CD4-positive, alpha-beta T cell treated with Interleukin-4 for 4 hours (primary cell): Measurements from ENCODE around the gene CMTM1.
"Not testable (repeated sequence)": the region's sequence is repeated elsewhere in the genome, so short reads cannot be mapped to it uniquely, and the experiment has no call there.

ENCODE experiments used
- DNase-seq: peaks from one replicate; pipeline ENCODE4 v3.0.0-alpha.2; 2020

Gene CMTM1

DNA sequence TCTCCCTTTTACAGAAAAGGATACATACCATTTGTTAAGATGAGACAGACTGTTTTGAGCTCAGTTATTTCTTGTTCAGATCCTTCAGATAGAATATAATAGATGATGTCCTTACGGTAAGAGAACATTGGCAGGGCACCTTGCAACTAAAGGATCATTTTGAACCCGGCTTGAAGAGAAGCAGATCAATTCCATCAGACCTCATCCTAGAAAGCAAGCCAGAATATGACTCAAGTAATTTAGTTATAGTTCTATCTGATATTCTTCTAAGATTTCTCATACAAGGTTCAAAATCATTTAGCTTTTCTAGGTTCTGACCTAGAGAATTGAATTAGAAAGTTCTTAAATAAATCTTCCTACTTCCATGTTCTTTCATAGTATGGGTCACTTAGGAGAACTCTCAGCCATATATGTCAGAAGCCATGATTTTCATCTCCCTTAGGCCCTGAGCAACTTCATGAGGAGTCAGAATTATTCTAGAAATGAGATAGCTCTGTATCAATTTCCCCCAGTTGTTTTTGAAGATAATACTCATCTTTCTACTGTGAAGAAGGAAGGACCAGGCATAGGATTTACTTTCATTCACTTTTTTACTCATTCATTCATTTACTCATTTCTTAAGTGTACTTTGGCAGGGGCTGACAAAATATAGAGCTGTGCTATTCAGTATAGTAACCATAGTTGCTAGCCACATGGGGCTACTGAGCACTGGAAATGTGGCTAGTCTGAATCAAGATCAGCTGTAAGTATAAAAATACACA, 2.5 kb upstream of the CMTM1 start:
- DNase-seq: no peak

DNA sequence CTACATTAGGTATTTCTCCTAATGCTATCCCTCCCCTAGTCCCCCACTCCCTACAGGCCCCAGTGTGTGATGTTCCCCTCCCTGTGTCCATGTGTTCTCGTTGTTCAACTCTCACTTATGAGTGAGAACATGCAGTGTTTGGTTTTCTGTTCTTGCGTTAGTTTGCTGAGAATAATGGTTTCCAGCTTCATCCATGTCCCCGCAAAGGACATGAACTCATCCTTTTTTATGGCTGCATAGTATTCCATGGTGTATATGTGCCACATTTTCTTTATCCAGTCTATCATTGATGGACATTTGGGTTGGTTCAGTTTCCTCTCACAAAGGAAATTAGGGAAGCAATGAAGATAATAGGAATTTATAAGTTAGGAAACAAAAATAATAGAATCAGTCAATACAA, 1.0 kb downstream of the CMTM1 start:
- not testable (repeated sequence) for DNase-seq

DNA sequence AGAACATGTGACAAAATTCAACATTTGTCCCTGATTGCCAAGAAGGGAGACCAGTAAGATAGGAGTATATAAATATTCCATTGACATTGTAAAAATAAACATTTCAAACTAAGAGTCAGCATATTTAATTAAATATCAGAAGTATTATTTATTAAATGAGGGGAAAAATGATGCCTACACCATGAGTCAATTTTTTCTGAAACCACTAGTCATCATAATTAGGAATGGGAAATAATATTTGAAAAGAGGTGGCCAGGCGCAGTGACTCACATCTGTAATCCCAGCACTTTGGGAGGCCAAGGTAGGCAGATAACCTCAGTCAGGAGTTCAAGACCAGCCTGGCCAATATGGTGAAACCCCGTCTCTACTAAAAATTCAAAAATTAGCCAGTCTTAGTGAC, 2.1 kb downstream of the CMTM1 start:
- no peak for DNase-seq

DNA sequence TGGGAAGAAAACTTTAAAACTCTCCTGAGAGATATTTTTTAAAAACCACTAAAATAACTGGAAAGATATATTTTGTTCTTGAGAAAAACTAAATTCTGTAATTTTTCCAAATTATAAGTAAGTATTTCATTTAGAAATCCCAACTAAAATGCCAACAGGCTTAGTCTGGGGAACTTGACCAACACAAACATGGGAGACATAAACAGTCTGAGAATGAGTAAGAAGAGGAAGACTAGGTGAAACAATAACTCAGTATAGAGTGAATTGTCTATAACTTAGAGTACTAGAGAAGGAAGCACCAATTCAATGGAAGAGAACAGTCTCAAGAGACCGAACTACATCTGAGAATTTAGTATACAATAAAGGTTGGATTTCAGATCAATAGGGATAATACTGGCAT, 2.9 kb downstream of the CMTM1 start:
- DNase-seq: no peak

DNA sequence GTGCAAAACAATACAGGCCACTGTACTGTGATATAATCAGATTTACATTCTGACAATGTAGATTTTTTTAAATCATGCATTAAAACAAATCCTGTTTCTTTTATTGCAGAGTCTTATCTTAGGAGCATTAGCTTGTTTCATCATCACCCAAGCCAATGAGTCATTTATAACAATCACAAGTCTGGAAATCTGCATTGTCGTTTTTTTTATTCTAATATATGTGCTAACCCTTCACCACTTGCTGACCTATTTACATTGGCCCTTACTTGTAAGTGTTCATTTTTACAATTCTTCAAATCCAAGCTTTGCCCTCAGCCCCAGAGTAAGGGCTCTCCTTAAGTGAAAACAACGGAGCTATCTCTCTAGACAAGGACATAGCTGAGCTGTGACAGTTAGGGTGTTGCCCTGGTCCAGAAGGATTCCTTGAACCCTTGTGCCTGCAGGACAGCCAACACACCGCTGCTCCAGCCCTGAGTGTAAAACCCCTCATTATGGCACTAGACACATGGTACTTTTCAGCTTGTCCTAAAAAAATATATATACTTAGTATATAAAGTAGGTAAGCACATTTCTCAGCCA, 3.7 kb downstream of the CMTM1 start:
- DNase-seq: no peak

DNA sequence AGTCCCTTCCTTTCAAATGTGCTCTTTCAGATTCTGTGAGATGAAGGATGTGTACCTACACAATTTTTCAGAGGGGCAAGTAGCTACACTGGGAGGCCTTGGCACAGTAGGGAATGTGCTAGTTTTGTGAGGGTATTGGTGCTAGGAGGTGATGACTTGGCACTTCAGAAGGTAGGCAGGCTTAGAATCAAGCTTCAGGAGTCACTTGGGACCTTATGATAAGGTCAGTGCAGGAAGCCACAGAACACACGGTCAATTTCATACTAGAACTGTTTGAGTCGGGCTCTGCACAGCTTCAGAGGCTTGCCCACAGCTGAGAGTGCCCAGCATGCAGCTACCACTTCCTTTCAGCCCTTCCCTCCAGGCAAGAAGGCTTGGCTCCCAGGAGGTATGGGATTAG, 6.1 kb downstream of the CMTM1 start:
- DNase-seq: no peak

DNA sequence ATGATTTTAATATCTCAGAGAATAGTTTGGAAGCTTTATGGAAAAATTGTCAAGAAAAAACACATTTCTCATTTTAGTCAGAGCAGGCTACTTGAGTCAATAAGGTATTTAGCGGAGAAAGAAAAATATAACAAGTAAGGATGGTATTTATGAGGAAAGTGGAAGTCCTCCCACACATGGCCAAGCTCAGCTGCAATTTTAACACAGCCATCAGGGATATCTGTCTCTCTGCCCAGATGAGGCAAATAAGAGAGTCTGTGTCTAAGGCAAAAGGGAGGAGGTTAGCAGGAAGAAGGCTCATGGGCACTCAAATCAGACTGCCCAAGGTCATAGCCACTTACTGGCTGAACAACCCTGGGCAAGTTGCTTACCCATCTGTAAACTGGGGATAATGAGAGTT, 7.8 kb downstream of the CMTM1 start:
- no peak for DNase-seq

DNA sequence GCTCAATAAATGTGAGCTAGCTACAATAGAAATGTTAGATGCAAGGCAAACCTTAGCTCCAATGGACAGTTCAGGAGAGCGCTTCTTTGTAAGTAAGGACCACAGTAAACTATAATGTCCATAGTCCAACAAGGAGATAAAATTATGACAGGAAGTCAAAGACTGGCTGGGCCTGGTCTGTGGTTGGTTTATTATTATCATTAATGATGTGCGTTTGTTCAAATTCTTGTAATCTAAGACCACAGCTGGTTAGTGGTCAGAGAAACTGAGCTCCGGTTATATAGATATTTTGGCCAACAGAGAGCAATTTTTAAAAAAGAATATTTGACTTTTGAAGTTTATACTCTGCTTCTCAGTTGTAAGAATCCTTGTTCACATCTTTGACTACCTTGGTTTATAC, 8.3 kb downstream of the CMTM1 start:
- no peak for DNase-seq

DNA sequence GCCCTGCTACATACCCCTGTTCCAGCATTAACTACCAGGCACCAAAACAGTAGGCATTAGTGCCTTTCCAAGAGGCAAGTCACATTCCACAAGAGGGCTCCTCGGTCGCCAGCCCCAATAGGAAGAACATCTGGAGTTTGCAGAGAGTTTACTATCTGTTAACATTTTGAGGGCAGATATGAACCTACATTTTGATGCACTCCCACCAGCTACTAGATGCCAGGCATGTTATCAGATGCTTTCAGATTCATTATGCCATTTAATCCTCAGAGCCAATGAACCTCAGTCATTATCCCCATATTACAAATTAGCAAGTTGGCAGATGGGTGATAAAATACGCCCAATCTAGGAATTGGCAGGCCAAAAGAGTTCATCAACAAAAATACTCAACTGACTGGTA, 8.8 kb downstream of the CMTM1 start:
- no peak for DNase-seq

DNA sequence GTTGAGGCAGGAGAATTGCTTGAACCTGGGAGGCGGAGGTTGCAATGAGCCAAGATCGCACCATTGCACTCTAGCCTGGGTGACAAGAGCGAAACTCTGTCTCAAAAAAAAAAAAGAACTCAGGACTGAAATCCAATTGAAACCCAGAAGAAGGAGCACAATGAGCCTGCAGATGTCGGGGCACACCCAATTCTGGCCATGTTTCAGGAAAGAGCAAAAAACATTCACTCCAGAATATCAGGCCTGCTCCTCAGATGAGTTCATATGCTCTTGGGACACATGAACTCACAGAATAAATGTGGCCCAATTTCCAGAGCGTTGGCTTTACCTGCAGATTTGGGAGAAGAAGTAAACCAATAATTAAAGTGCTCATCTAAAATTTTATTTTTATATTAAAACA, 10.1 kb downstream of the CMTM1 start:
- DNase-seq: no peak

DNA sequence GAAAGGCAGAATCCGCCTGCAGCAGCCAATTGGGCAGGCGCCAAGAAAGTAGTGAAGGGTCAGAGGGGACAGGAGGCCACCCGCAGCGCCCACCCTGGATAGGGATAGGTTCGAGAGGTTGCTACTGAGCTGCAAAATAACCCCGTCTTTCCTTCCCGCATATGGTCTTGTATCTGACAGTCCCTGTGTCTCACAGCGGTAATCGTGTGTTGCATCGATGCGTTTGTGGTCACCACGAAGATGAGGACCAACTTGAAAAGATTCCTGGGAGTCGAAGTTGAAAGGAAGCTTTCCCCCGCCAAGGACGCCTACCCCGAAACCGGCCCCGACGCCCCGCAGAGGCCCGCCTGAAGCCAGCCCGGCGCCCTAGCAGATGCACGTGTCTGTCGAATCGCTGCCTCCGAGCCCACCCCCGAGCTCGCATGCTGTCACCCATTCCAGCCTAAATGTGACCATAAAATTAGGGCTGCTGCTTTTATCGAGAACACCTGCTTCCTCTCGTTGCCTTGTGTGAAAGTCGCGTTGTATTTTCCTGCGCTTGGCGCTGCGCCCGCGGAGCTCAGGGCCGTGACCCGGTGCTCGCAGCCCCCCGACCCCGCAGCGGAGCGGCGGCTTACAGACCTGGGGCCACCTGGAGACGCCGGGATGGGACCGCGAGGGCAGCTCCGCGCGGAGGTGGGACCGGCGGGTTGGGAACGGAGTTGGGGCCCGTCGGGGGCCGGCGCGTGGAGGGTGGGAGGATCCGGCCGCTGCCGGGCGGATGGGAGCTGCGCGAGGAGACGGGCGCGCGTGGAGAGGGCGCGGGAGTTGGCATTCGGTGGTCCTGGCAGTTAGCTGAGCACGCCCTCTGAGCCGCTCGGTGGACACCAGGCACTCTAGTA, 12.7 kb downstream of the CMTM1 start, which contains the start of gene CMTM2:
Gene CMTM2, plus strand, starts transcription at position 813 of the 881 bp plus-strand sequence. CDS start 145 bp downstream, outside the sequence.
- no peak for DNase-seq

DNA sequence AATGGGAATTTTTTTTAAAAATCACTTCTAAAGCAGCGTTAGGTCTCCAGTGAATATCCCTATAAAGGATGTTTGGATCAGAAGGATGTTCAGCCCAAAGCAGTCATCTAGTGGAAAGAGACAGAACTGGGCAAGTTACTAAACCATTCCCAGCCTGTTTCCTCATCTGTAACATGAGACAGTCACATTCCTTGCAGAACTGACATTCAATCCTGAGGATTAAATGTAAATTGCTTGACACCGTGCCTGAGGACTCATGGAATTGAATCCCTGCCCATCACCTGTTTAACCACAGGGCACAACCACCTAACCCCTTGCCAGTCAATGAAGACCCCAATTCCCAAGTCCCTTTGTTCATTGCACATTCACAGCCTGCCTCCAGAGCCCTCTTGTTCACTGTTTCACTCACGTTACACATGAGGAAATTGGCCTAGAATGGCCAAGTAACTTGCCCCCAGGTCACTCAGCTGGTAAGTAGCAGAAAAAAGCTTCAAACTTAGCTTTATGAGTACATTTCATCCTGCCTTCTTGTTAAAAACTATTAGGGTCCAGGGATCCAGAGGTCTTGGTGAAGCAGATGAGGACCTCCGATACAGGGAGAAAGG, 14.5 kb downstream of the CMTM1 start:
- DNase-seq: no peak

DNA sequence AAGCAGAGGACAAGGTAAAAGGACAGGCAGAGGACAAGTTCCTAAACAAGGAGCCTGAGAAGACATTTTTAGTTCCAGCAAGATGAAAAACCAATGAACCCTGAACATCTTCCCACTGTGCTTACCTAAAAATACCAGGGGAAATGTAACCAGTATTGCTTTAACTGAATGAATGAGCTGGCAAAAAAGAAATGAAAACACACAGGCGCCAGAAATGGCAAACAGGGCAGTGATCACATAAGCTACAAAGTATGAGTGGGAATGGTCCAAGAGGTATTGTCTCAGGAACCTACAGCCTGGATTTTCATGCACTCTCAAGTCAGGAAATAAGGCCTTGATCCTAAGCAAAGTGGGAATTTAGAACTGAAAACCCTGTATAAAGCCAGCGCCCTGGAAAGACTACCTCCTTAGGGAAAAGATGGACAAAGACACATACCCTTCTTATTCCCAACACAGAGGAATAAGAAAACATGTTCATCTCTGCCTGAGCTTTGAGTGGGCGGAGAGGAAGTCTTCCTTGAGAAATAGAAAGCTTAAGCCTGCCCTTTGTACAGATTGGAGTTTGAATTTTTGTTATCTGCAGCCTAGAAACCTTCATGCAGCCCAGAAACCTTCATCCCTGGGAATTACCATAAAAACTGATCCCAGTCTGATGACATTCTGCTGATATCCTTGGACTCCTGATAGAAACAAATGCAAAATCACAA, 15.2 kb downstream of the CMTM1 start:
- no peak for DNase-seq

DNA sequence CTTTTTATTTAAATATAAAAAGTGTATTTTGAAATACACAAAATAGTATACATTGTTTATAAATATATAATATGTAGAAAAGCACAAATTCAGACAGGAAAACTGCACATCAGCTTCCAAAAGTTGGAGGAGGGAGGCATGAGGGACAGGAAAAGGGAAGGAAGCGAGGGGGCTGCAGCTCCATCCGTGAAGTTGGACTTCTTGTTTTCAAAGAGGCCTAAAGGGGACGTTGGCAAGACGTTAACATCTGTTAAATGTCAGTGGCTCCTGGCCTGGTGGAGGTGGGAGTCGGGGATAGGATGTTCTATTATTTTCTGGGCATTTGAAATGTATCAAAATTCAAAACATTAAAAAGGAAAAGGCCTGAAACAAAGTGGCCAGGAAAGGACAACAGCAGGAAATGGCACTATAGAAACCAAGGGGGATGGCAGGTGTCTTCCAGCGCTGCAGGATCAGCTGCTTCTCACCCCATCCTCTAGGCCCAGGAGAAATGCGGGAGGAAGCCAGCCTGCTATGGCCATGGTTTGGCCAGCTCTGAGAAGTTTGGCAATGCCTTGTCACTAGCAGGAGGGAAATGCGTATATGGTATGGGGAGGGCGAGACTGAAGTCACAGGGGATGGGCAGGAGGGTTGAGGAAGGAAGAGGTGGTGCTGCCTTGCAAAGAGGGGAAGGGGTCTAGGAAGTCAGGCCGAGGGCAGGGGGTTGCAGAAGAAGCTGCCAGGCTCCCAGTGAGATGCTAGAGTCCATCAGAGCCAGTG, 19.4 kb downstream of the CMTM1 start:
- no peak for DNase-seq

DNA sequence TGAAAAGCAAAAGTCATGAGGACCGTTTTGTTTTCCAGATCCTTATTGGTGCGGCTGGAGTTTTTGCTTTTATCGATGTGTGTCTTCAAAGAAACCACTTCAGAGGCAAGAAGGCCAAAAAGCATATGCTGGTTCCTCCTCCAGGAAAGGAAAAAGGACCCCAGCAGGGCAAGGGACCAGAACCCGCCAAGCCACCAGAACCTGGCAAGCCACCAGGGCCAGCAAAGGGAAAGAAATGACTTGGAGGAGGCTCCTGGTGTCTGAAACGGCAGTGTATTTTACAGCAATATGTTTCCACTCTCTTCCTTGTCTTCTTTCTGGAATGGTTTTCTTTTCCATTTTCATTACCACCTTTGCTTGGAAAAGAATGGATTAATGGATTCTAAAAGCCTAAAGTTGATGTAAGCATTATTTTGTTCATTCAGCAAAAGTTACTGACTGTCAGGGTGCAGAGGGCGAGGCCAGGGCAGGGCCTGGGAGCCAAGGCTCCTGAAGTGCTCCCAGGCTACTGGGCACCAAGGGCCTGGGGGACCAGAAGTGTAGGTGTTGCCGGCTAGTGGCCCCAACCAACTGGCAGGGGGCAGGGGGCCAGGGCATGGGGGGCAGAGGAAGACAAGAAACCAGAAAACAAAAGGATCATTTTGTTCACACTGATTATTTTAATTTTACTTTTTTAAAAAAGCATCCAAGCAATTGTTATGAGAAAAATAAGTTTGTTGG, 21.8 kb downstream of the CMTM1 start:
- no peak for DNase-seq

DNA sequence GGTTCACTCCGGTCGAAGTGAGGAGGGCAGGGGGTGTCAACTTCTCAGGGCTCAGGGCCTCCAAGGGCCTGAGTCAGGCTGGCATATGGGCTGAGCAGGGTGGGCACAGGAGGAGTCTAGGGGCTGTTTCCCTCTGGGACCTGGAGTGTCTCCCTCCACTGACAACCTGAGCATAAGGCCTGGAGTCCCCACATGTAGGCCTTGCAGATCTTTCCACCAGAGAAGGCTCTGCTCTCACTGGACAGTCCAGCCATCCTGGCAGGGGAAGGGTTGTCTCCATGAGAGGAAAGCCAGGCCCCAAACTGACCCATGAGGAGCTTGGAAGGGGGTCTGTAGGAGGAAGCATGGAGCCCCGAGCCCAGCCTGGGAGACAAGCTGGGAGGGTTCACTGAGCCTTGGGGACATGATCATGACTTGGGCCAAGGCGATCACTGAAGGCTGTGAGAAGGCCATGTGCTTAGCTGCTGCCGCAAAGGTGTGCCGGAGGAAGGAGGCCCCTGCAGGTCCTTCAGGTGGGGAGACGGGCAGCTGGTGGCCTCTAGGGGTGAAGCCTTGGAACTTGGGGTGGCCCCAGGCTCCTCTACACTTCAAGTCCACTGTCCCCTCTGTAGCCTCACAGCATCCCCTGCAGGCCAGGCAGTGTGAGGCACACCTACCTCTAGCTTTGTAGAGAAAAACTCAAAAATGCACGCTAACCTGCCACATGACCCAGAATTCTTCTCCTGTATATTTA, 22.9 kb downstream of the CMTM1 start:
- DNase-seq: peak; percentile 75

DNA sequence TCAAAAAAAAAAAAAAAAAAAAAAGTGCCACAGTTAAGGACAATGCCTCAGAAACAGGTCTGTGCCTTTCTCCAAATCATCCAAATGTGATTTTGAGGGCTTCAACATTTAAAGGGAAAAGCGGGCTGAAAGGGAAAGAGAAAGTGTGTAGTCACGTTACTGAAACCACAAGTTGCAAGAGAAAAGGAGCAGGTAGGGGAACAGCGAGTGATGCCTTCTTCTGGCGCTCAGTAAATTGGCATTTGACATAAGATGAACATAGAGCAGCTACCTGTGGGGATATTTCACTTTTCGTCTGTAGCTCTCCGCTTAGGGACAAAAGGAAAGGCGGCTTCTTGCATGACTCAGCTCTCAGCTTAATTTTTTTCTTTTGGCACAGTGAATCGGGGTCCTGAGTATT, 24.1 kb downstream of the CMTM1 start:
- DNase-seq: peak; percentile 62

DNA sequence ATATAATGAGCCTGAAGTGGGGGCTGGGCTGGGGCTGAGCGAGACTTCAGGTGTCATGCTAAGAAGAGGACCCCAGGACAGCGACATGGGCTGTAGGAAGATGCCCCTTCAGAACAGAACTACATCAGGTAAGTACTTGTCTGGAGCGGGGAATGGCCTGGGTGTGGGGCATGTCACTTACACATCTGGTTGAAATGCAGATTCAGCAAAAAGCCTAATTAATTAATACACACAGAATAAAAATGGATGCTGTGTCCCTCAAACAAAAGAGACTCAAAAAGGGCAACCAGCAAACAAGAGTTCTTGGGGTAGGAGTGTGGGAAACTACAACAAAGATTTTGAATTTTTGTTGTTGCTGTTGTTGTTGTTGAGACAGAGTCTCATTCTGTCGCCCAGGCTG, 24.8 kb downstream of the CMTM1 start:
- no peak for DNase-seq

DNA sequence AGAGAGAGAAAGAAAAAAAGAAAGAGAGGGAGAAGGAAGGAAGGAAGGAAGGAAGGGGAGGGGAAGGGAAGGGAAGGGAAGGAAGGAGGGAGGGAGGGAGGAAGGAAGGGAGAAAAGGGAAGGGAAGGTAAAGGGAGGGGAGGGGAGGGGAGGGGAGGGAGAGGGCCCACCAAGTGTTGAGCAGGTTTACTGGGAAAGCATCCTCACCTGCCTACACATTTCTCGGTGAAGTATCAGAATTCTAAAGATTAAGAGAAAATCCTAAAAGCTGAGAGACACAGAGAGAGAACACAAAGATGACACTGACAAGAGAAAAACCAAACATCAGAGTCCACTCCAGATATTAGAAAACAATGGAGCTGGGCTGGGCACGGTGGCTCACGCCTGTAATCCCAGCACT, 26.0 kb downstream of the CMTM1 start:
- no peak for DNase-seq

DNA sequence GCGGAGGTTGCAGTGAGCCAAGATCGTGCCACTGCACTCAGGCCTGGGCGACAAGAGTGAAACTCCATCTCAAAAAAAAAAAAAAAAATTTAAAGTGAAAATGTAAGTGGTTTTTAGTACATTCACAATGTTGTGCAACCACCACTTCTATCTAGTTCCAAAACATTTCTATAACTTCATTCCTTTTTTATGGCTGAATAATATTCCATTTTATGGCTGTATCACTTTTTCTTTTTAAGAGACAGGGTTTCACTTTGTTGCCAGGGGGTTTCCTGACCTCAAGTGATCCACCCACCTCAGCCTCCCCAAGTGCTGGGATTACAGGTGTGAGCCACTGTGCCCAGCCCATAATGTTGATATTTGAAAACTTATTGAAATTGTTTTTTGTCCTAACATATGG, 26.6 kb downstream of the CMTM1 start:
- no peak for DNase-seq

DNA sequence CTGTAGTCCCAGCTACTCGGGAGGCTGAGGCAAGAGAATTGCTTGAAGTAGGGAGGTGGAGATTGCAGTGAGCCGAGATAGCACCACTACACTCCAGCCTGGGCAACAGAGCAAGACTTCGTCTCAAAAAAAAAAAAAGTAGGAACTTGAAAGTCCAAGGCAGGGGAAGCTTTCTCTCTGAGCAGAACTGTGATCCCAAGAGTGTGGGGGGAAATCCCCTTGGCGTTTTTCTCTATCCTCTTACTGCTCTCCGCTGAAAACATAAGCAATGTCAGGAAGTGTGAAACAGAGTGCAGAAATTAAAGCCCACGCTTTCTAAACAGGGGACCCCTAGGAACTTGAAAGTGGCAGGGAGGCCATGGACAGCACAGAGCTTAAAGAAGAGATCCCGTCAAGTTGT, 28.5 kb downstream of the CMTM1 start:
- no peak for DNase-seq
